Smooth muscle cell of the umbilical artery (primary cell): ENCODE results near the gene POLR2C. TPM values are rescaled to one million over a fixed set of nuclear protein-coding genes. Genes with fewer than 3 reads are reported as not detected.

Experiments used
- total RNA-seq: library from RNA; depleted of rRNA; stranded (reverse); fragments of >200 nt; gene quantifications from 2 replicates; pipeline ENCODE4 v1.2.3, GENCODE V29; 2014

Gene POLR2C
- total RNA-seq: 107 and 108 TPM in 2 replicates

DNA sequence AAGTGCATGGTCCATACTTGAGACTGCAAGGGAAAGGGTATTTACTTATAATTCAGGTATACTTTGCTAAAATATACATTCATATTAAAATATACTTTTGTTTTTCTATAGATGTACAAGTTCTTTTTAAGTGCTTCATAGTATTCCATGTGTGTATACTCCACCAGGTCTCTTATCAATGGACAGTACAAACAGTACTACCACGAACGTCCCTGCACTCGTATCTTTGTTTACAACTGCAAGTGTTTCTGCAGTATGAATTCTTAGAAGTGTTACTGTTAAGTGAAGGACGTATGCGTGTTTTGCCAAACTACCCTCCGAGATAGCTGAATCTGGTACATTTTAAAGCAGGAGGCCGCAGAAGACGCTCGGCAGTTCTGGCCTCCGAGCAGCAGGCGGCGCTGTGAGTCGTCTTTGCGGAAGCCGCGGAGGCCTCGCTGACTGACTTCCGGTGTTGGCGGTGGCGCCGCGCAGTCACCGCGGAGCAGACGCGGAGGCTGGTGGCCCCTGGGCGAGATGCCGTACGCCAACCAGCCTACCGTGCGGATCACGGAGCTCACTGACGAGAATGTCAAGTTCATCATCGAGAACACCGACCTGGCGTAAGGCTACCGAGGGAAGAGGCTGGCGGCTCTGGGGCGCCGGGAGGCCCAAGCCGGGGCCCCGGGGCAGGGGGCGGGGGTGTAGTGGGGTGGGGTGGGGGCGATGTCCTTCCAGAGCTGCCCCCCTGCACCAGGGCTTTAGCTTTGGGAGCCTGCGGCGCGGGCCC lies at the start of gene POLR2C:
Gene POLR2C (plus strand): TSS at position 471 of the 769 bp plus-strand sequence. CDS start 46 bp downstream, at position 517.

DNA sequence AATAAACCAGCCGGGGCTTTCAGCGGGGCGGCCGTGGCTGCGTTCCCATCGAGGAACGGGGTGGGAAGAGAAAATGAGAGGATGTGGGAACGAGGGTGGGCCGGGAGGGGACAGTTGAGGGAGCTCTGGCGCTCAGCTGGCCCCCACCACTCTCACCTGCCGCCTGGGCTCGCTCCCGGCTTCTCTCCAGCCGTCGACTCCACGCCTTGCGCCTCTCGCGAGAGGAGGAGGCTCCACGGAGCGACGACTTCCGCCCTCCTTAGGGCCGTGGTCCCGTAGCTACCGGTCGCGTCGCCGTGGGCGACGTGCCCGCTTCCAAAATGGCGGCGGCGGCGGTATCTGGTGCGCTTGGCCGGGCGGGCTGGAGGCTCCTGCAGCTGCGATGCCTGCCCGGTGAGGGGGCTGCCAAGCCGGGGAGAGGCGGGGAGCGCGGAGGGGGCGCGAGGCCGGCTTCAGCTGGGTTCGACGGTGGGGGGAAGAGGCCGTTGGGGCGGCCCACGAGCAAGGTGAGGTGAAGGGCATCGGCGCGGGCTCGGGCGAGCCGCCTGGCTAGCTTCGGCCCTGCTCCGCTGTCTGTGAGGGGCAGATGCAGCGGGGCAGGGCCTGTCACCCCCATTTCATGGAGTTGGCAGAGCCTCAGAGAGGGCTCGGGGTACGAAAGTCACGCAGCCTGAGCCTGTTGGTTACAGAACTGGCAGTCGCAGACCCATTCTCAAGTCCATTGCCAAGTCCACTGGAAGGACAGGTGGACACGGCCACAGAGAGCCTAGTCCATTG lies 15.1 kb upstream of the POLR2C start, which contains the start of the genes CIAPIN1 and COQ9:
Gene CIAPIN1 (minus strand): TSS at position 200 of the 777 bp plus-strand sequence. CDS start 6,457 bp downstream, outside the sequence.
Gene COQ9 (plus strand): TSS at position 294 of the 777 bp plus-strand sequence. CDS start 27 bp downstream, at position 321.

DNA sequence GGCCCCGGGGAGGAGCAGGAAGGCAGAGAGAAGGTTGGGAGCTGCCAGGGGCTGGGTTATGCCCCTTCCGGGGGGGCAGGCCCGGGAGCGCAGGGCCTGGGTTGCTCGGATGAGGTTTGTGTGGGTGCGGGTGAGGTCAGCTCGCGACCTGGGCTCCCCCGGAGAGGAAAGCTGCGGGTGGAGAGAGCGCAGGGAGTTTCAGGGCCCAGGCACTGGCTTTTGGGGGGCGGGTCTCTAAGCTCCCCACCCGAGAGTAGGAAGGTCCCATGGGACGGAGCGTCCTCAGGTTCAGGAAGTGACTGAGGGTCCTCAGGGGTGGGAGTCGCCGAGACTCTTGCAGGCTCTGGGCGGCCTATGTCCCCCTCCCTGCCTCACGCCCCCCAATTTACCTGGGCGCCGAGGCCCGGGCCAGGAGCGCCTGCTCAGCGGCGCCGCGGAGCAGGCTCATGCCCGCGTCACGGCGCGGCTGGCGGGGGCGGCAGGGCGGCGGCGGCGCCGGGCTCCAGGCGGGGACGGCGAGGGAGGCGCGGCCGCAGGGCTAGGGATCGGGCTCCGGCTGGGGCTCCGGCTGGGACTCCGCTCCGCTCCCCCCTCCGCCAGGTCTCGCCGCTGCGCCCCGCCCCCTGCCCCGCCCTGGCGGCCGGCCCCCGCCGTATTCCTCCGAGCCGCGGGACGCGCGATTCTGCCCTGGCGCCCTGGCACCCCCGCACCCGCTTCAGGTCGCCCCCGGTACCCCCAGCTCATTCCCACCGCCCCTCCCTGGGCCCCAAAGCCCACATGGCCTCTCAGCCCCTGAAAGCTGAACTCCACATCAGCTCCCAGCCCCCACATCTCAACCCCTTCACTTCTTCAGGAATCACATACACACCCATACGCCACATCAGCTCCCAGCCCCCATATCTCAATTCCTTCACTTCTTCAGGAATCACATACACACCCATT lies 23.7 kb downstream of the POLR2C start, which contains the start of gene DOK4:
Gene DOK4 (minus strand): TSS at position 578 of the 942 bp plus-strand sequence. CDS start 6,986 bp downstream, outside the sequence.

Other genes with a start within 250 kb of the POLR2C start
- gene ARL2BP, start 217.4 kb upstream of the POLR2C start, total RNA-seq: 69.8 and 71.0 TPM in 2 replicates
- not detected in 2 replicates for gene PLLP, start 178.0 kb upstream of the POLR2C start, total RNA-seq
- gene CCL22, start 103.9 kb upstream of the POLR2C start, total RNA-seq: not detected in 2 replicates
- gene CX3CL1, start 90.2 kb upstream of the POLR2C start, total RNA-seq: under 0.01 and 0.18 TPM in 2 replicates
- gene CCL17, start 57.9 kb upstream of the POLR2C start, total RNA-seq: not detected in 2 replicates
- 40.7 and 44.9 TPM in 2 replicates for gene CIAPIN1, start 15.3 kb upstream of the POLR2C start, total RNA-seq
- gene COQ9, start 15.2 kb upstream of the POLR2C start, total RNA-seq: 44.5 and 48.1 TPM in 2 replicates
- gene DOK4, start 23.8 kb downstream of the POLR2C start, total RNA-seq: 36.4 and 38.6 TPM in 2 replicates
- 15.6 and 15.7 TPM in 2 replicates for gene CCDC102A, start 73.9 kb downstream of the POLR2C start, total RNA-seq
- gene ADGRG5, start 80.0 kb downstream of the POLR2C start, total RNA-seq: not detected in 2 replicates
- 0.89 and 2.3 TPM in 2 replicates for gene ADGRG1, start 166.0 kb downstream of the POLR2C start, total RNA-seq
- gene ADGRG3, start 205.6 kb downstream of the POLR2C start, total RNA-seq: not detected in 2 replicates
- gene DRC7, start 232.1 kb downstream of the POLR2C start, total RNA-seq: 0.42 TPM in 1 of 2 replicates, not detected in the other